Breast epithelium (tissue), 3 donors: Measurements from ENCODE around the gene TBCK.

Experiments
- POLR2A ChIP-seq: fragments of 450-650 bp; IDR thresholded peaks from one replicate; pipeline ENCODE4 v1.6.1; 2016; ENCODE audit warnings: antibody characterized with exemption, mild to moderate bottlenecking, moderate library complexity
- TF ChIP-seq, protein P1 (sequence below), 3 donors: fragments of 450-650 bp; IDR thresholded peaks; one replicate each; pipeline ENCODE4 v1.5.1; 2016 to 2017; ENCODE audit warnings: antibody characterized with exemption in 3 of 3, mild to moderate bottlenecking in 3 of 3, moderate library complexity in 3 of 3

DNA sequence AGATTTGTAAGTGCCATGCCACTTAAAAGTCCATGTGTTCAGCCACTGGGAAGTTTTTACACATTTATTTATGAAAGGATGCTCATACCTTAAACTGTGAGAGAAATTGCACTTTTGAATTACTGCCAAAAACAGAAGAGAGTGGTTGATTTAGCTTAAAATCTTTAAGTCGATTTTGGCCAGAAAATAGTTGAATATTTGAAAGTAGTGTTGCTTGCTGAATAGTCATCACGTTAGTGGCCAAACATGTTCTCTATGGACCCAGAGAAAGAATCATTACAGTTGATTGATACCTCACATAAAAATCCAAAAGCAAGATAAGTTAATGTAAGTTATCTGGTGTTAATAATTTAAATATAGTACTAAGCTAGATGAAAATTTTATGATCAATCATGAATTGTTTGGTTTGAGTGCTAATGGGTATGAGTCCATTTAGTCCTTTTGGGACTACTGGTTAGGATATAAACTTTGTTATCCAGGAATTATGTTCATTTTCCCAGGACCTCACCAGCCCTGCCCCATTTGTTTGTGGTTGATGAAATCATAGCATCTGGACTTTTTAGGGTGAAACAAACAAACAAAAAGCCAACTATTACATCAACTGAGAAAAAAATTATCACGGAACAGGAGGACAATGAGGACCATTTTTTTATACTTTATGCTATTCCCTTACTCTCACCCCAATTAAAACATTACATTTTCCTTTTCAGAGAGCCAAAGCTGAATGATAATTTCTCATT, 46.2 kb upstream of the TBCK start:
- TF ChIP-seq, protein P1, sequence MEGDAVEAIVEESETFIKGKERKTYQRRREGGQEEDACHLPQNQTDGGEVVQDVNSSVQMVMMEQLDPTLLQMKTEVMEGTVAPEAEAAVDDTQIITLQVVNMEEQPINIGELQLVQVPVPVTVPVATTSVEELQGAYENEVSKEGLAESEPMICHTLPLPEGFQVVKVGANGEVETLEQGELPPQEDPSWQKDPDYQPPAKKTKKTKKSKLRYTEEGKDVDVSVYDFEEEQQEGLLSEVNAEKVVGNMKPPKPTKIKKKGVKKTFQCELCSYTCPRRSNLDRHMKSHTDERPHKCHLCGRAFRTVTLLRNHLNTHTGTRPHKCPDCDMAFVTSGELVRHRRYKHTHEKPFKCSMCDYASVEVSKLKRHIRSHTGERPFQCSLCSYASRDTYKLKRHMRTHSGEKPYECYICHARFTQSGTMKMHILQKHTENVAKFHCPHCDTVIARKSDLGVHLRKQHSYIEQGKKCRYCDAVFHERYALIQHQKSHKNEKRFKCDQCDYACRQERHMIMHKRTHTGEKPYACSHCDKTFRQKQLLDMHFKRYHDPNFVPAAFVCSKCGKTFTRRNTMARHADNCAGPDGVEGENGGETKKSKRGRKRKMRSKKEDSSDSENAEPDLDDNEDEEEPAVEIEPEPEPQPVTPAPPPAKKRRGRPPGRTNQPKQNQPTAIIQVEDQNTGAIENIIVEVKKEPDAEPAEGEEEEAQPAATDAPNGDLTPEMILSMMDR (IDR thresholded peaks at IDR 0.05): no peak
- no peak for TF ChIP-seq POLR2A
